Urinary bladder (tissue), 4 donors: ENCODE measurements around the gene PEX3. TPM values are rescaled to one million over a fixed set of nuclear protein-coding genes. Genes with fewer than 3 reads are reported as not detected.
"Not testable (repeated sequence)": the region's sequence is repeated elsewhere in the genome, so short reads cannot be mapped to it uniquely, and the experiment has no call there.

Experiments
- DNase-seq: peaks from one replicate; pipeline ENCODE4 v3.0.0-alpha.2; 2015; ENCODE audit errors: extremely low spot score
- H3K27ac ChIP-seq: one replicate; pipeline ENCODE4 v1.5.1; 2013; ENCODE audit warnings: low read depth, mild to moderate bottlenecking, moderate library complexity
- H3K36me3 ChIP-seq: one replicate; pipeline ENCODE4 v1.6.1; 2013; ENCODE audit warnings: mild to moderate bottlenecking, moderate library complexity; ENCODE audit not compliant: insufficient read depth
- H3K4me1 ChIP-seq: one replicate; pipeline ENCODE4 v1.6.1; 2013; ENCODE audit warnings: mild to moderate bottlenecking, moderate library complexity; ENCODE audit not compliant: insufficient read depth
- H3K4me3 ChIP-seq: one replicate; pipeline ENCODE4 v1.5.1; 2013; ENCODE audit warnings: low read depth, low read length
- WGBS: extraction: QIAGEN DNeasy Blood & Tissue Kit; methylation state at CpG from one replicate; pipeline ENCODE4 v1.1.7; 2013; 5-methylcytosine and 5-hydroxymethylcytosine counted together
- polyA plus RNA-seq: library from polyadenylated mRNA; stranded (reverse); fragments of 200-250 nt; gene quantifications from one replicate; pipeline ENCODE4 v1.2.3, GENCODE V29; 2013
- total RNA-seq: library from RNA; depleted of rRNA; stranded (reverse); fragments of >200 nt; gene quantifications from one replicate; pipeline ENCODE4 v1.2.3, GENCODE V29; 2014
- donor health status: healthy with polysubstance abuse.
- donor health status: healthy.

PEX3 gene
- total and polyA plus RNA-seq, 2 donors: 14.8 to 32.5 TPM

GRCh38 chr6:143468026-143468425, 17.4 kb downstream of the PEX3 start:
- H3K4me3 ChIP-seq: no peak overlapping the region
- no peak overlapping the region for H3K27ac ChIP-seq
- no peaks in the 10 kb centered on the region for H3K4me1 ChIP-seq
- peaks cover 7% of the 10 kb centered on the region for H3K36me3 ChIP-seq
- DNase-seq: no peak

DNA sequence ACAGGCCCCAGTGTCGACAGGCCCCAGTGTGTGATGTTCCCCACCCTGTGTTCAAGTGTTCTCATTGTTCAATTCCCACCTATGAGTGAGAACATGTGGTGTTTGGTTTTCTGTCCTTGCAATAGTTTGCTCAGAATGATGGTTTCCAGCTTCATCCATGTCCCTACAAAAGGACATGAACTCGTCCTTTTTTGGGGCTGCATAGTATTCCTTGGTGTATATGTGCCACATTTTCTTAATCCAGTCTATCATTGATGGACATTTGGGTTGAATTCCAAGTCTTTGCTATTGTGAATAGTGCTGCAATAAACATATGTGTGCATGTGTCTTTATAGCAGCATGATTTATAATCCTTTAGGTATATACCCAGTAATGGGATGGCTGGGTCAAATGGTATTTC, 18.2 kb downstream of the PEX3 start:
- H3K36me3 ChIP-seq, H3K4me3 ChIP-seq, H3K4me1 ChIP-seq, DNase-seq, H3K27ac ChIP-seq: not testable (repeated sequence)
- 95% methylated on average over 2 of the region's 2 CpGs for WGBS

- Histone ChIP-seq H3K27ac (no peak overlapping the region), H3K4me1 (no peaks in the 10 kb centered on the region), H3K36me3 (peaks cover 4% of the 10 kb centered on the region), H3K4me3 (no peak overlapping the region)
- no peak for DNase-seq
- WGBS: 96% methylated on average over 1 of the region's 1 CpG
These were observed 21.2 kb downstream of the PEX3 start for GRCh38 chr6:143471822-143472221.

- peaks cover 4% of the 10 kb centered on the region for H3K36me3 ChIP-seq
- no peaks in the 10 kb centered on the region for H3K4me1 ChIP-seq
These were observed 25.9 kb downstream of the PEX3 start for GRCh38 chr6:143476545-143476944.

GRCh38 chr6:143478479-143479062, 28.0 kb downstream of the PEX3 start:
- H3K36me3 ChIP-seq: peaks cover 2% of the 10 kb centered on the region
- no peak overlapping the region for H3K4me3 ChIP-seq
- no peak overlapping the region for H3K27ac ChIP-seq
- 96% methylated on average over 3 of the region's 3 CpGs for WGBS
- DNase-seq: no peak
- H3K4me1 ChIP-seq: no peaks in the 10 kb centered on the region

More at GRCh38 chr6:143476545-143476944, 25.9 kb downstream of the PEX3 start:
- WGBS: 96% methylated on average over 1 of the region's 1 CpG
- DNase-seq: no peak
- Histone ChIP-seq H3K4me3 (no peak overlapping the region), H3K27ac (no peak overlapping the region)

DNA sequence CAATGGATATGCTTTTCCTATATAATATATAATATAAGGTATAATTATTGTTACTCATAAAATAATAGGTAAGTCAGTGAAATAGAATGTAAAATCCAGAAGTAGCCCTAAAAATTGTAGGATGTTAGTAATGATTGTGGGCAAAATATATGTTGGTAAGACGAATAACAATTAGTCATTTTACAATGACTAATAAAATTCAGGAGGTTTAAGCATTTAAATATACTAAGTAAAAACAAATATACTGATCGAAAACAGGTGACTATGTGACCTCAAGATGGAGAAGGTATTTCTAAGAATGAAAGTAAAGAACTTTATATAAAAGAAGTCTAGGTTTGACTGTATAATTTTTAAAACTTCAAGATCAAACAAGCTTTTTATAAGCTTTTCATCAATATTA, 32.0 kb downstream of the PEX3 start:
- DNase-seq: no peak
- peaks cover 1% of the 10 kb centered on the region for H3K36me3 ChIP-seq
- H3K27ac ChIP-seq: no peak overlapping the region
- H3K4me3 ChIP-seq: no peak overlapping the region
- 97% methylated on average over 2 of the region's 2 CpGs for WGBS
- no peaks in the 10 kb centered on the region for H3K4me1 ChIP-seq

DNA sequence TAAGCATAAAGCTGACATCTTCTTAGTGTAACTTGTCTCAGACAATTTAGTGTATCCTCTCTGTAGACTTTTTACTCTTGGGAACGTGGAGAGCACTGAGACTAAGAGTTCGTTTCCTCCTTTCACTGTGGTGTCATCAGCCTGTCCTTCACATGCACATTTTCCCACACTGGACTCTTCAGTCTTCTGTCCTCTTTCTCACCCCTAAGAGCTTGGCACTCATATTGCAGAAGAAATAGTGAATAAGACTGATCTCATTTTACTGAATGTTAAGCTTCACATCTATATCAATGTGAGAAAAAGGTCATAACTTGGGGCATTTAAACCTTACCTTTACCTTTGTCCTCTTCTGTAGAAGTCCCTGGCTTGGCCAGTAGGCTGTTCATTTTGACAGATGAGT, 35.4 kb downstream of the PEX3 start:
- peaks cover 1% of the 10 kb centered on the region for H3K36me3 ChIP-seq
- DNase-seq: no peak
- H3K4me3 ChIP-seq: no peak overlapping the region
- 83% methylated on average over 2 of the region's 2 CpGs for WGBS
- no peaks in the 10 kb centered on the region for H3K4me1 ChIP-seq
- no peak overlapping the region for H3K27ac ChIP-seq

- H3K4me3 ChIP-seq: no peak overlapping the region
- no peaks in the 10 kb centered on the region for H3K4me1 ChIP-seq
- no peak overlapping the region for H3K27ac ChIP-seq
- DNase-seq: no peak
- peaks cover 1% of the 10 kb centered on the region for H3K36me3 ChIP-seq
- WGBS: 86% methylated on average over 3 of the region's 3 CpGs
These were observed 36.1 kb downstream of the PEX3 start for GRCh38 chr6:143486752-143487151.

GRCh38 chr6:143490244-143490643, 39.6 kb downstream of the PEX3 start:
- Histone ChIP-seq H3K4me1 (no peaks in the 10 kb centered on the region), H3K36me3 (peaks cover 2% of the 10 kb centered on the region), H3K4me3 (no peak overlapping the region), H3K27ac (no peak overlapping the region)
- 99% methylated on average over 1 of the region's 1 CpG for WGBS
- no peak for DNase-seq

DNA sequence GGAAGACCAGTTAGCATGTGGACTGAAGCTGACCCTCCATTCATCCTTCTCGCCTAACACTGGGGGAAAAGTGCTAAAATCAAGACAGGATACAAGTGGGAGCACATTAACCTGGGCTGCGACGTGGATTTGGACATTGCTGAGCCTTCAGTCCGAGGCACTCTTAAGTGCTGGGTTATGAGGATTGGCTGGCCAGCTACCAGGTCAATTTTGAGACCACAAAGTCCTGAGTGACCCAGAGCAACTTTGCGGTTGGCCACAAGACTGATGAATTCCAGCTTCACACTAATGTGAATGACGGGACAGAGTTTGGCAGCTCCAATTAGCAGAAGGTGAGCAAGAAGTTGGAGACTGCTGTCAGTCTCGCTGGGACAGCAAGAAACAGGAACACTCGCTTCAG, 40.2 kb downstream of the PEX3 start:
- Histone ChIP-seq H3K4me3 (no peak overlapping the region), H3K27ac (no peak overlapping the region), H3K4me1 (no peaks in the 10 kb centered on the region), H3K36me3 (peaks cover 2% of the 10 kb centered on the region)
- 91% methylated on average over 8 of the region's 8 CpGs for WGBS
- no peak for DNase-seq

- peaks cover 5% of the 10 kb centered on the region for H3K36me3 ChIP-seq
- no peaks in the 10 kb centered on the region for H3K4me1 ChIP-seq
- 100% methylated on average over 1 of the region's 1 CpG for WGBS
- no peak overlapping the region for H3K27ac ChIP-seq
- H3K4me3 ChIP-seq: no peak overlapping the region
- DNase-seq: no peak
These were observed 46.4 kb downstream of the PEX3 start for GRCh38 chr6:143496974-143497373.

DNA sequence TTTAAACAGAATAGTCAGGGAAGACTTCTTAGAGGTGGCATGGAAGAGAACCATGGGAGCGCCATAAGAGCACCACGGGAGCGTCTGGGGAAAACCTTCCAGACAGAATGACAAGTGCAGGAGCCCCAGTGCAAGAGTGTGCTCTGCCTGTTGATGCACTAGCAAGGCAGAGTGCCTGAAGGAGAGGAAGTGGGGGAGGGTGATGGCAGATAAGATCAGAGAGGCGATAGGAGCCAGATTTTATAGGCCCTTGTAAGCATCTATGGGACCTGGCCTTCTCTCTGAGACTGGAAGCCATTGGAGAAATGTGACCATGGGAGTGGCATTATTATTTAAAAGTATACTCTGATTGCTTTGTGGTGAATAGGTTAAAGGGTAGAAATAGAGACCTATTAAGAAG, 47.8 kb downstream of the PEX3 start:
- H3K4me3 ChIP-seq: no peak overlapping the region
- H3K36me3 ChIP-seq: peaks cover 5% of the 10 kb centered on the region
- no peak for DNase-seq
- H3K27ac ChIP-seq: no peak overlapping the region
- H3K4me1 ChIP-seq: no peaks in the 10 kb centered on the region
- WGBS: 69% methylated on average over 4 of the region's 4 CpGs

DNA sequence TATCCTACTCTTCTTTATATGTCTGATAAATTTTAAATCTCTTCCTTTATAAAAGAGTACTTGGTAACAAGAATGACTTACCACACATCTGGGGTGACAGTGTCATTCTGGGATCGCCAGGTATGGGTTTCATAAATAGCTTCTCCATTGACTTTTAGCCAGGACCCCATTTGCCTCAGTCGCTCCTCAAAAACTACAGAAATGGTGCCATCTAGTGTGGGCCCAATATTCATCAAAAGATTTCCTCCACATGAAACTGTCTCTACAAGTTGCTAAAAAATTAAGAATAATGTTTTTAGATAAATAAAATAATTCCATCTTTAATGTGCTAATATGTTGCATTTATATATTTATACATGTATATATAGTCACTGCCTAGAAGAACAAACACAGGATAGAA, 51.2 kb downstream of the PEX3 start:
- DNase-seq: no peak
- Histone ChIP-seq H3K4me1 (no peaks in the 10 kb centered on the region), H3K36me3 (peaks cover 5% of the 10 kb centered on the region), H3K27ac (no peak overlapping the region), H3K4me3 (no peak overlapping the region)
- 86% methylated on average over 2 of the region's 2 CpGs for WGBS

DNA sequence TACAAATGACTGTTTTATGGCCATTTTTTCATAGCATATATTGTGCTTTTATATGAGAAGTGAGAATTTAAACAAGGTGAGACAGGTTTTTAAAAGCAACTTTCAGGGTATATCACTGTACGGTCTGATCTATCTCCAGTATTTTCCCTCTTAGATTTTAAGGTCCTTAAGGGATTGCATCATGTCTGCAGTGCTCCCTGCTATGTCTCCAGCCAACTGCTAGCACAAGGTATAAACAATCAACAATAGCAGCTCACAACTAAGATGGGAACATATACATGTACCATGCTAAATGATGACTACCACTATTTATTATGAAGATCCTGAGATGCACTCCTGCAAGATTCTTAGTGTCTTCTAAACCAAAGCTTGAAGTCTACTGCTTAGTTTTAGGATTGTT, 53.8 kb downstream of the PEX3 start:
- Histone ChIP-seq H3K27ac (no peak overlapping the region), H3K4me1 (no peaks in the 10 kb centered on the region), H3K36me3 (peaks cover 3% of the 10 kb centered on the region), H3K4me3 (no peak overlapping the region)
- DNase-seq: no peak
- 79% methylated on average over 1 of the region's 1 CpG for WGBS

GRCh38 chr6:143505111-143505510, 54.5 kb downstream of the PEX3 start:
- H3K4me1 ChIP-seq: no peaks in the 10 kb centered on the region
- 90% methylated on average over 5 of the region's 5 CpGs for WGBS
- no peak overlapping the region for H3K27ac ChIP-seq
- DNase-seq: no peak
- no peak overlapping the region for H3K4me3 ChIP-seq
- peaks cover 3% of the 10 kb centered on the region for H3K36me3 ChIP-seq
